GM23338 (cell line): ENCODE data around the gene ATP9A. TPM values are rescaled to one million over a fixed set of nuclear protein-coding genes. Genes with fewer than 3 reads are reported as not detected.

Source experiments
- ATAC-seq: fragments of 200-7000 bp; cut with Tn5 transposase; 3 replicates; pipeline ENCODE4 v1.9.1; 2020
- DNase-seq: peaks from one replicate; pipeline ENCODE4 v3.0.0-alpha.2; 2015; ENCODE audit warnings: low spot score
- H2AFZ ChIP-seq: fragments of 200-600 bp; sonication (generic); 2 replicates; pipeline ENCODE4 v1.8.0; 2016; ENCODE audit warnings: antibody characterized with exemption, mild to moderate bottlenecking, moderate library complexity
- H3F3A ChIP-seq: fragments of 200-600 bp; sonication (generic); replicated peaks from 2 replicates; pipeline ENCODE4 v1.8.0; 2017; ENCODE audit warnings: antibody characterized with exemption, mixed run types, low read depth
- H3K27ac ChIP-seq: fragments of 200-600 bp; sonication (generic); 2 replicates; pipeline ENCODE4 v1.6.1; 2016; ENCODE audit warnings: low read depth
- H3K27me3 ChIP-seq: fragments of 200-600 bp; sonication (generic); 2 replicates; pipeline ENCODE4 v1.8.0; 2016; ENCODE audit warnings: mild to moderate bottlenecking, mixed run types, moderate library complexity; ENCODE audit not compliant: insufficient read depth
- H3K36me3 ChIP-seq: fragments of 200-600 bp; sonication (generic); 2 replicates; pipeline ENCODE4 v1.8.0; 2016; ENCODE audit warnings: mild to moderate bottlenecking; ENCODE audit not compliant: insufficient read depth
- H3K4me1 ChIP-seq: fragments of 200-600 bp; sonication (generic); 2 replicates; pipeline ENCODE4 v1.8.0; 2016; ENCODE audit warnings: mild to moderate bottlenecking, moderate library complexity; ENCODE audit not compliant: insufficient read depth
- H3K4me2 ChIP-seq: fragments of 200-600 bp; sonication (generic); 2 replicates; pipeline ENCODE4 v1.7.1; 2017; ENCODE audit warnings: mixed run types
- H3K4me3 ChIP-seq: fragments of 200-600 bp; sonication (generic); 2 replicates; pipeline ENCODE4 v1.6.1; 2016; ENCODE audit warnings: mixed run types
- H3K79me2 ChIP-seq: fragments of 200-600 bp; sonication (generic); replicated peaks from 2 replicates; pipeline ENCODE4 v1.8.0; 2017; ENCODE audit warnings: mild to moderate bottlenecking; ENCODE audit not compliant: insufficient read depth
- H3K9me2 ChIP-seq: fragments of 200-600 bp; sonication (generic); 2 replicates; pipeline ENCODE4 v1.8.0; 2017; ENCODE audit not compliant: insufficient read depth
- H4K20me1 ChIP-seq: fragments of 200-600 bp; sonication (generic); replicated peaks from 2 replicates; pipeline ENCODE4 v1.8.0; 2017; ENCODE audit warnings: mild to moderate bottlenecking; ENCODE audit not compliant: insufficient read depth
- H3K27ac Mint-ChIP-seq: 2 replicates; pipeline ENCODE4 v1.8.0; 2020; ENCODE audit warnings: inconsistent platforms, mild to moderate bottlenecking, moderate library complexity, mixed read lengths
- H3K27me3 Mint-ChIP-seq: 3 replicates; pipeline ENCODE4 v1.8.0; 2022; ENCODE audit warnings: low read depth, mild to moderate bottlenecking, moderate library complexity, mixed read lengths, inconsistent platforms; ENCODE audit not compliant: insufficient read depth, poor library complexity
- H3K36me3 Mint-ChIP-seq: 3 replicates; pipeline ENCODE4 v1.8.0; 2021; ENCODE audit warnings: low read depth, mild to moderate bottlenecking, inconsistent platforms, moderate library complexity, mixed read lengths
- H3K4me1 Mint-ChIP-seq: 3 replicates; pipeline ENCODE4 v1.8.0; 2020; ENCODE audit warnings: mild to moderate bottlenecking, inconsistent platforms, mixed read lengths
- H3K4me3 Mint-ChIP-seq: 3 replicates; pipeline ENCODE4 v1.8.0; 2021; ENCODE audit warnings: moderate library complexity, mild to moderate bottlenecking, inconsistent platforms, mixed read lengths
- H3K9me3 Mint-ChIP-seq: 3 replicates; pipeline ENCODE4 v1.8.0; 2020; ENCODE audit warnings: moderate library complexity, mild to moderate bottlenecking, inconsistent platforms, mixed read lengths
- CREB1 ChIP-seq: fragments of 250-450 bp; sonication (Bioruptor Pico); IDR thresholded peaks from 2 replicates; pipeline ENCODE4 v1.5.0; 2020; ENCODE audit warnings: low read depth, mild to moderate bottlenecking, moderate library complexity
- CTCF ChIP-seq, 2 experiments: fragments of 200-600 bp in 1 of 2; sonication (generic) in 1 of 2; conservative IDR thresholded peaks; 2 replicates each; pipeline versions ENCODE4 v1.5.1 to v1.6.1; 2016 to 2017; ENCODE audit warnings: antibody characterized with exemption in 2 of 2, low read depth in 2 of 2, mild to moderate bottlenecking in 2 of 2, moderate library complexity in 1 of 2
- ETS1 ChIP-seq: IDR thresholded peaks from 2 replicates; pipeline ENCODE4 v1.6.1; 2016; ENCODE audit warnings: antibody characterized with exemption
- EZH2phosphoT487 ChIP-seq: fragments of 200-600 bp; sonication (generic); IDR thresholded peaks from one replicate; pipeline ENCODE4 v1.8.1; 2018; ENCODE audit warnings: antibody characterized with exemption; ENCODE audit not compliant: unreplicated experiment
- JUNB ChIP-seq: IDR thresholded peaks from one replicate; pipeline ENCODE4 v1.6.1; 2016; ENCODE audit warnings: antibody characterized with exemption; ENCODE audit not compliant: unreplicated experiment
- NANOG ChIP-seq: IDR thresholded peaks from 2 replicates; pipeline ENCODE4 v1.6.1; 2016; ENCODE audit warnings: antibody characterized with exemption, borderline replicate concordance
- POLR2AphosphoS5 ChIP-seq: IDR thresholded peaks from 2 replicates; pipeline ENCODE4 v1.6.1; 2016; ENCODE audit warnings: antibody characterized with exemption, low read depth
- REST ChIP-seq: IDR thresholded peaks from one replicate; pipeline ENCODE4 v1.6.1; 2018; ENCODE audit warnings: antibody characterized with exemption; ENCODE audit not compliant: unreplicated experiment
- STAT1 ChIP-seq: IDR thresholded peaks from one replicate; pipeline ENCODE4 v1.6.1; 2016; ENCODE audit warnings: antibody characterized with exemption; ENCODE audit not compliant: unreplicated experiment
- ZNF114 ChIP-seq: fragments of 250-450 bp; sonication (Bioruptor Pico); IDR thresholded peaks from 2 replicates; pipeline ENCODE4 v1.5.0; 2020; ENCODE audit warnings: mild to moderate bottlenecking, moderate library complexity
- ZNF462 ChIP-seq: fragments of 250-450 bp; sonication (Bioruptor Pico); IDR thresholded peaks from 2 replicates; pipeline ENCODE4 v1.5.0; 2020; ENCODE audit warnings: mild to moderate bottlenecking, moderate library complexity
- polyA plus RNA-seq: library from polyadenylated mRNA; unstranded; fragments of >200 nt; fragmentation: Nextera tagmentation; extraction: Ambion mirVana; gene quantifications from 2 replicates; pipeline ENCODE4 v1.2.1, GENCODE V29; 2016
- total RNA-seq: library from RNA; depleted of rRNA; stranded (reverse); fragments of >200 nt; shearing (Covaris generic); gene quantifications from 2 replicates; pipeline ENCODE4 v1.2.3, GENCODE V29; 2014

The ATP9A gene
- total and polyA plus RNA-seq, 2 experiments from 2014 or later, result 0.94 to 5.9 TPM

GRCh38 chr20:51804754-51805153 is 36.6 kb upstream of the ATP9A start:
- H3K4me3 Mint-ChIP-seq, result no peak overlapping the region
- DNase-seq, result no peak

More at GRCh38 chr20:51804754-51805153, 36.6 kb upstream of the ATP9A start:
- H3K4me1 Mint-ChIP-seq, result peaks cover 8% of the 10 kb centered on the region
- no peak overlapping the region for H3K27ac Mint-ChIP-seq
- no peak overlapping the region for H3K4me2 ChIP-seq
- no peaks in the 10 kb centered on the region for H3K9me2 ChIP-seq
- H4K20me1 ChIP-seq, result no peaks in the 10 kb centered on the region
- TF ChIP-seq CTCF (conservative IDR thresholded peaks at IDR 0.05; ENCODE audit: low read depth in 2 of 2), result no peak
- TF ChIP-seq ZNF462 (CRISPR knock-in tag), result no peak
- no peak for TF ChIP-seq STAT1
- TF ChIP-seq JUNB, result no peak
- no peak for TF ChIP-seq REST
- TF ChIP-seq CREB1 (CRISPR knock-in tag), result no peak
- TF ChIP-seq ETS1, result no peak
- no peak for TF ChIP-seq EZH2phosphoT487
- TF ChIP-seq ZNF114 (CRISPR knock-in tag), result no peak
- no peak for TF ChIP-seq POLR2AphosphoS5
- TF ChIP-seq NANOG, result no peak
- no peaks in the 10 kb centered on the region for H3F3A ChIP-seq
- H3K27me3 Mint-ChIP-seq, result peaks cover 15% of the 10 kb centered on the region
- H2AFZ ChIP-seq, result no peak overlapping the region
- ATAC-seq, result no peak
- H3K4me1 ChIP-seq, result no peaks in the 10 kb centered on the region
- no peak overlapping the region for H3K27ac ChIP-seq
- H3K4me3 ChIP-seq, result no peak overlapping the region
- peaks cover 16% of the 10 kb centered on the region for H3K36me3 Mint-ChIP-seq
- H3K36me3 ChIP-seq, result no peaks in the 10 kb centered on the region
- H3K79me2 ChIP-seq, result peaks cover 21% of the 10 kb centered on the region
- H3K9me3 Mint-ChIP-seq, result no peaks in the 10 kb centered on the region
- H3K27me3 ChIP-seq, result no peaks in the 10 kb centered on the region
